Islet of Langerhans (tissue), 1 donor: ENCODE data around the gene IFT81.
A peak's percentile ranks its signal among the peaks of the same experiment; 100 is the strongest.
"Not testable (repeated sequence)": the region's sequence is repeated elsewhere in the genome, so short reads cannot be mapped to it uniquely, and the experiment has no call there.

Source experiments
- FAIRE-seq: peaks from one replicate; lab custom pipeline; 2011; peaks lifted over from hg19 to GRCh38; lab: Jason Lieb, UNC

Gene IFT81

GRCh38 chr12:110124269-110124995 is at the start of gene IFT81:
IFT81 (plus strand) TSS chr12:110124357; CDS start chr12:110127381, 3,024 bp downstream.
- FAIRE-seq = no peak

DNA sequence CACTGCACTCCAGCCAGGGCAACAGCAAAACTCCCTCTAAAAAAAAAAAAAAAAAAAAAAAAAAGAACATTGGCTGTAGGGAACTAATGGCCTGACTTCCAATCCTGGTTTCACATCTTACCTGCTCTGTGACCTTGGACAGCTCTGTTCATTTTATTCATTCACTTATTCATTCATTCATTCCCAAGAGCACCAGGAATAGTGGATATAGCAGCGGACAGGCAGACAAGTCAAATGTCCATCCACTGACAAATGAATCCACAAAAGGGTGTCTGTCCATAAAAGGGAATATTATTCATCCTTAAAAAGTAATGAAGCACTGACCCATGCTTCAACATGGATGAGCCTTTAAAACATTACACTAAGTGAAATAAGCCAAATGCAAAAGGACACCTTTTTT is 48.3 kb upstream of the IFT81 start:
- FAIRE-seq = no peak

GRCh38 chr12:110077800-110078199 is 46.4 kb upstream of the IFT81 start:
- FAIRE-seq = no peak

- FAIRE-seq = no peak
Observed at GRCh38 chr12:110079477-110080400, 44.4 kb upstream of the IFT81 start.

DNA sequence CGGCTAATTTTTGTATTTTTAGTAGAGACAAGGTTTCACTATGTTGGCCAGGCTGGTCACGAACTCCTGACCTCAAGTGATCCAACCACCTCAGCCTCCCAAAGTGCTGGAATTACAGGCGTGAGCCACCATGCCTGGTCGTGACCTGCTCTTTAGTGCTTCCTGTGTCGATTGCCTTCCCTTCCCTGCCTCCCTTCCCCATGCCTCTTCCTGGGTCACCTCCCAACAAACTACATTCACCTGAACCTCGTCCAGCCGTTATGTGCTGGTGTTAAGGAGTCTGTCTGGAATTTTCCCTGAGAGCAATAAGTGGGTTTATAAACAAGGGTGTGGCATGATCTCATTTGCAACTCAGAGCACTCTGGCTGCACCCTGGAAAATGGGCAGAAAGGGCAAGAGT is 43.7 kb upstream of the IFT81 start:
- FAIRE-seq = no peak

GRCh38 chr12:110084314-110085015 is 39.7 kb upstream of the IFT81 start:
- FAIRE-seq = no peak

DNA sequence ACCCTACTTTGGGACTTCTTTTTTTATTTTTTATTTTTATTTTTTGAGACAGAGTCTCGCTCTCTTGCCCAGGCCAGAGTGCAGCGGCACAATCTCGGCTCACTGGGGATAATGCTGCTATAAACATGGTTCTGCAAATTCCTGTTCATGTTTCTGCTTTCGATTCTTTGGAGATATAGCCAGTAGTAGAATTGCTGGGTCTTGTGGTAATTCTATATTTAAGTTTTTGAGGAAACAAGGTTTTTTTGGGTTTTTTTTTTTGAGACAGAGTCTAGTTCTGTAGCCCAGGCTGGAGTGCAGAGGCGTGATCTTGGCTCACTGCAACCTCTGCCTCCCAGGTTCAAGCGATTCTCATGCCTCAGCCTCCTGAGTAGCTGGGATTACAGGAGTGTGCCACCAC is 35.9 kb upstream of the IFT81 start:
- not testable (repeated sequence) for FAIRE-seq

DNA sequence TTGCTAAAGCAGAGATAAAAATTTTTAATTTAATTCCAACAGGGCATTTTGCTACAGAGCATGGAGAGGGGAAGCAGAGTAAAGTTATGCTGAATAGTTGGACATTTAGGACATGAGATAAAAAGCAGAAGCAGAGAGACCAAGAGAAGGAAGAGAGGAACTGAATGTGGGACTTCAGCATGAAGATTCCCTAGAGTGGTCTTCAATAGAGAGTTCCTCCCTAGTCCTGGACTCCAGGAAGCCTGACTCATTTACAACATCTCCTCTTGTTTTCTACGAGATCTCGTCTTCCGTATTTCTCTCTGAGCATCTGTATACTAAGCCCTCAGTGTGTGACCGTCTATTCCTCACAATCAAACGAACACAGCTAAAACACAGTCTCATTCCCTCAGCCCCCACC is 35.2 kb upstream of the IFT81 start:
- FAIRE-seq = no peak

DNA sequence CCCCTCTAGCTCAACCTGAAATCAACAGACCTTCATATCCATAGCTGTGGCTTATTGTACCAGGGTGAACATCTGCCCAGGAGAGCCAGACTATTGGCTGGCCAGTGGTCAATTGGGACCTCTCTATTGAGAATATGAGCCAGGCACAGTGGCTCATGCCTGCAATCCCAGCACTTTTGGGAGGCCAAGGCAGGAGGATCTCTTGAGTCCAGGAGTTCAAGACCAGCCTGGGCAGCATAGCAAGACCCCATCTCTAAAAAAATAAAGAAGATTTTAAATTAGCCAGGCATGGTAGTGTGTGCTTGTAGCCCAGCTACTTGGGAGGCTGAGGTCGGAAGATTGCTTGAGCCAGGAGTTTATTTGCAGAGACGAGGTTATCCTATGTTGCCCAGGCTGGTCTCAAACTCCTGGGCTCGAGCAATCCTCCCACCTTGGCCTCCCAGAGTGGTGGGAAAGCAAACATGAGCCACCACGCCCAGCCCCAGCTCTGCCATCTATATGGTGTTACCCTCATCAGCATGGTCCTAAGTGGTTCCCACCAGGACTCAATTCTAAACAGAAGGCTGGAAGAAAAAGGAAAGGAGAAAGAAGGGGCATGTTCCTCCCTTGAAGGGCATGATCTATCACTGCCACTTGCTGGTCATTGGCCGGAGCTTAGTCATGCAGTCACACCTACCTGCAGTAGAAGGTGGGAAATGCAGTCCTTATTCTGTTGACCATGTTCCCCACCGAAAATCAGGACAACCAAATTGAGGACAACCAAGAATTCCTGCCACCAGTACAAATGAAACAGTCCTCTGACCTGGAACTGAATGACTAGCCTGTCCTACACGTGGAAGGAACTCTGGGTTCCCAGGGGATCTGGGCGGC is 33.7 kb upstream of the IFT81 start:
- FAIRE-seq = no peak

GRCh38 chr12:110091136-110091711 is 32.9 kb upstream of the IFT81 start:
- no peak for FAIRE-seq

- no peak for FAIRE-seq
Observed at GRCh38 chr12:110093631-110094311, 30.4 kb upstream of the IFT81 start.

GRCh38 chr12:110100315-110100970 is 23.7 kb upstream of the IFT81 start:
- FAIRE-seq = peak; percentile 65

DNA sequence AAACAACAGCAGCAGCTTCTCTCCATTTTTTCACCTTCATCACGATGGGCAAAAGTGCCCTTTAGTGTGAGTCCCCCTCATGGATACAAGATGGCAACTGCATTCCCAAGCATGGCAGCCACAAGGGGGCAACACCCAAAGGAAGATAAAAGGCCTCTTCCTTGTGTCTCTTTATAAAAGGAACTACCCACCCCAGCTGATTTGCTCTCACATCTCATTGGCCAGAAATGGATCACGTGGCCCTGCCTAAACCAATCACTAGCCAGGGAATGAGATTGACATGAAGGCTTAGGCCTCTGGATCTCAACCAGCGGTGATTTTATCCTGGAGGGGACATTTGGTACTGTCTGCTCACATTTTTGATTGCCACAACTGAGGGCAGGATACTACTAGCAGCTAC is 21.9 kb upstream of the IFT81 start:
- no peak for FAIRE-seq

DNA sequence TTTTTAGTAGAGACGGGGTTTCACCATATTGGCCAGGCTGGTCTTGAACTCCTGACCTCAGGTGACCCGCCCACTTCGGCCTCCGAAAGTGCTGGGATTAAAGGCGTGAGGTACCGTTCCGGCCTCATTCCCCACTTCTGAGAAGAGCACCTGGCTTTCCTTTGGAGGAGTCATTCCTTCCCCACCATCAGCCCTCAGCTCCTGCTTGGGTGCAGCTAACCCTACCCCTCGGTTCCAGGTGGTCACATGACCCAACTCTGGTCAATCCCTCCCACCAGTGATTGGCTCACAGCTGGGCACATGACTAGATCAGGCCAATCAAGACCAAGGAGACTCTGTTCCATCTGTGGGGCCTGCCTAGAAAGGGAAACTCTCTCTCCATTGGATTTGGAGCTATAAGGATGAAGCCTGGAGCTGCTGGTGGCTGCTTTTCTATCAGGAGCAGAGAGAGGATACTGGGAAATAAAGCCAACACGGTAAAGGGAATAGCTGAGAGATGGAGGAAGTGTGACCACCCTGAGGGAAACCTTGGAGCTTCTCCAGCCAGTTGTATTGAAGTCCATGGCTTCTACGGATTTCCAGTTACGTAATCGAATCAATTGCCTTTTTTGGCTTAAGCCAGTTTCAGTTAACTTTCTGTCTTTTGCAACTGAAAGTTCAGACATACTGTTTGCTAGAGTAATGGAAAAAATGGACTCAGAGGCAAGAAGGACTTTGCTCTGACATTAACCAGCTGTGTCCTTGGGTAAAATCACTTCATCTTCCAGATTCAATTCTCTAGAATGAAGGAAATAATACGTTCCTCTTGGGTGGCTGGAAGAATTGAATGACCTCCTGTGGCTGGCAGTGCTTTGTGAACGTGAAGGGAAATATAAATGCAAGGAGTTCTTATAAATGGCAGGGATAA is 19.7 kb upstream of the IFT81 start:
- FAIRE-seq = no peak

- no peak for FAIRE-seq
Observed at GRCh38 chr12:110105159-110105558, 19.0 kb upstream of the IFT81 start.

- no peak for FAIRE-seq
Observed at GRCh38 chr12:110105986-110106385, 18.2 kb upstream of the IFT81 start.

- FAIRE-seq = no peak
Observed at GRCh38 chr12:110107369-110108281, 16.5 kb upstream of the IFT81 start.
